Right cardiac atrium (tissue), 5 donors: ENCODE results near the gene DCTD. TPM values are rescaled to one million over a fixed set of nuclear protein-coding genes. Genes with fewer than 3 reads are reported as not detected.

Source experiments
- polyA plus RNA-seq: library from polyadenylated mRNA; stranded (reverse); fragments of 200-250 nt; gene quantifications from one replicate; pipeline ENCODE4 v1.2.3, GENCODE V29; 2013
- total RNA-seq, 4 donors: library from RNA; stranded (reverse); fragmentation: NEBNext Ultra II Directional; extraction: Animal tissue kit (Norgen Biotek cat#: 25700); gene quantifications; one replicate each; pipeline ENCODE4 v1.2.1, GENCODE V29; 2021
- donor health status: healthy with polysubstance abuse.
- donor health status: DM: no; HTN: yes; CAD: no.
- donor health status: DM: no; HTN: no; CAD: no.
- donor health status: DM: no; HTN: yes; CAD: no; lungs with severe emphysema.
- donor health status: DM: yes; HTN: yes; CAD: no.

Gene DCTD
- total and polyA plus RNA-seq, 5 donors, result 26.7 to 56.0 (median 44.2) TPM

Other genes with a start within 250 kb of the DCTD start
- 10 to 100 TPM; 30.6 to 39.2 (median 33.9) TPM for gene WWC2, start 181.9 kb upstream of the DCTD start, total RNA-seq
- gene WWC2, start 181.9 kb upstream of the DCTD start, polyA plus RNA-seq, result 7.3 TPM